ENCODE measurements around the gene KRTAP1-4. TPM values are rescaled to one million over a fixed set of nuclear protein-coding genes. Genes with fewer than 3 reads are reported as not detected.
"Not testable (repeated sequence)": the region's sequence is repeated elsewhere in the genome, so short reads cannot be mapped to it uniquely, and the experiment has no call there.

The KRTAP1-4 gene
- total RNA-seq, 4 donors from 2014 or later: not detected

DNA sequence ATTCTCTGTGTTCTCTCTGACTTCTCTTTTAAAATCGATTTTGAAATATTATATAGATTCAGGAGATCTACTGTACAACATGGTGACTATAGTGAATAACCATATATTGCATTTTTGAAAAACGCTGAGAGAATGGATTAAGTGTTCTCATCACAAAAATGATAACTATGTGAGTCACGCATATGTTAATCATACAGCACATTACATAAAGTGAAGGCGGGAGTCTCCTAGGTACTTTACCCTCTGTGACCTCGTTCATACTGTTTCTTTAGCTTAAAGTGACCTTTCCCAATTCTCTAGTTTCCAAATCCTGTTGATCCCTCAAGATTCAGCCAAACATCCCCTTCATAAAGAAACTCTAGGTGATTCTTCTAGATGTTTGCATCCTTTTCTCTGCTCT is 27.2 kb downstream of the KRTAP1-4 start:
- Histone ChIP-seq H3K4me3 (no peak overlapping the region), H3K27ac (no peak overlapping the region), H3K9me3 (no peaks in the 10 kb centered on the region), H3K36me3 (no peaks in the 10 kb centered on the region), H3K27me3 (no peaks in the 10 kb centered on the region), H3K4me1 (no peaks in the 10 kb centered on the region)
- intact Hi-C loops (cut with DNase I; ENCODE audit: low total_unique reads): no loop called here
- no peak for DNase-seq
- no peak for TF ChIP-seq POLR2A (IDR thresholded peaks at IDR 0.05)
- TF ChIP-seq, protein P1, sequence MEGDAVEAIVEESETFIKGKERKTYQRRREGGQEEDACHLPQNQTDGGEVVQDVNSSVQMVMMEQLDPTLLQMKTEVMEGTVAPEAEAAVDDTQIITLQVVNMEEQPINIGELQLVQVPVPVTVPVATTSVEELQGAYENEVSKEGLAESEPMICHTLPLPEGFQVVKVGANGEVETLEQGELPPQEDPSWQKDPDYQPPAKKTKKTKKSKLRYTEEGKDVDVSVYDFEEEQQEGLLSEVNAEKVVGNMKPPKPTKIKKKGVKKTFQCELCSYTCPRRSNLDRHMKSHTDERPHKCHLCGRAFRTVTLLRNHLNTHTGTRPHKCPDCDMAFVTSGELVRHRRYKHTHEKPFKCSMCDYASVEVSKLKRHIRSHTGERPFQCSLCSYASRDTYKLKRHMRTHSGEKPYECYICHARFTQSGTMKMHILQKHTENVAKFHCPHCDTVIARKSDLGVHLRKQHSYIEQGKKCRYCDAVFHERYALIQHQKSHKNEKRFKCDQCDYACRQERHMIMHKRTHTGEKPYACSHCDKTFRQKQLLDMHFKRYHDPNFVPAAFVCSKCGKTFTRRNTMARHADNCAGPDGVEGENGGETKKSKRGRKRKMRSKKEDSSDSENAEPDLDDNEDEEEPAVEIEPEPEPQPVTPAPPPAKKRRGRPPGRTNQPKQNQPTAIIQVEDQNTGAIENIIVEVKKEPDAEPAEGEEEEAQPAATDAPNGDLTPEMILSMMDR (IDR thresholded peaks at IDR 0.05): no peak

- TF ChIP-seq POLR2A (IDR thresholded peaks at IDR 0.05): no peak
- TF ChIP-seq, protein P1 (IDR thresholded peaks at IDR 0.05): no peak
- intact Hi-C loops (cut with DNase I; ENCODE audit: low total_unique reads): no loop called here
Observed at GRCh38 chr17:41001795-41002194, 28.2 kb downstream of the KRTAP1-4 start.

GRCh38 chr17:40999563-40999962 is 30.4 kb downstream of the KRTAP1-4 start, which contains the start of gene KRTAP3-2:
Gene KRTAP3-2 (minus strand): TSS chr17:40999906. CDS start chr17:40999853, 53 bp downstream.
- H3K4me1 ChIP-seq; H3K36me3 ChIP-seq; H3K27ac ChIP-seq; intact Hi-C loops (cut with DNase I; ENCODE audit: low total_unique reads); H3K27me3 ChIP-seq; H3K4me3 ChIP-seq; H3K9me3 ChIP-seq; DNase-seq: not testable (repeated sequence)

More at GRCh38 chr17:41001795-41002194, 28.2 kb downstream of the KRTAP1-4 start:
- H3K36me3 ChIP-seq: no peaks in the 10 kb centered on the region
- no peak overlapping the region for H3K4me3 ChIP-seq
- DNase-seq: no peak
- no peaks in the 10 kb centered on the region for H3K9me3 ChIP-seq
- no peaks in the 10 kb centered on the region for H3K4me1 ChIP-seq
- no peak overlapping the region for H3K27ac ChIP-seq
- H3K27me3 ChIP-seq: no peaks in the 10 kb centered on the region

- intact Hi-C loops (cut with DNase I; ENCODE audit: low total_unique reads): no loop called here
- Histone ChIP-seq H3K4me3 (no peak overlapping the region), H3K27me3 (no peaks in the 10 kb centered on the region), H3K4me1 (no peaks in the 10 kb centered on the region), H3K9me3 (no peaks in the 10 kb centered on the region), H3K27ac (no peak overlapping the region), H3K36me3 (no peaks in the 10 kb centered on the region)
- no peak for DNase-seq
- TF ChIP-seq POLR2A (IDR thresholded peaks at IDR 0.05): no peak
- TF ChIP-seq, protein P1 (IDR thresholded peaks at IDR 0.05): no peak
Observed at GRCh38 chr17:40997361-40997760, 32.6 kb downstream of the KRTAP1-4 start.

DNA sequence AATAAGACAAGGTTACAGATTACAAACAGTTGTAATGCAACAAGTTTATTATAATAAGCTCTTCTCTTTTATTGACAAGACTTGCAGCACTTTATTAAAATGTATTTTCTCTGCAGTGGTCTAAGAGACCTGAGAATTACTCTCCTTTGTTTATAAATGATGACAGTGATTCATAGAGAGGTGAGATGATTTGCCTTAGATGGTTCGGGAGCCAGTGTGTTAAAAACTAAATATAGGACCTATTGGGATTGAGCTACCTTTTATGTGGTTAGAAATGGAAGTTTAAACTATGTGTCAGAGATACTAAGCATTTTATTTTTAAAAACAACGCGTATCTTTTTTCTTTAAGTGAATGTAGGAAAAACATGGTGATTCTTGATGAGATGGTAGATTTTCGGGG is 33.2 kb downstream of the KRTAP1-4 start:
- no peak overlapping the region for H3K27ac ChIP-seq
- intact Hi-C loops (cut with DNase I; ENCODE audit: low total_unique reads): no loop called here
- H3K4me3 ChIP-seq: no peak overlapping the region
- no peaks in the 10 kb centered on the region for H3K9me3 ChIP-seq
- no peaks in the 10 kb centered on the region for H3K27me3 ChIP-seq
- no peaks in the 10 kb centered on the region for H3K36me3 ChIP-seq
- H3K4me1 ChIP-seq: no peaks in the 10 kb centered on the region
- TF ChIP-seq, protein P1 (IDR thresholded peaks at IDR 0.05): no peak
- no peak for TF ChIP-seq POLR2A (IDR thresholded peaks at IDR 0.05)
- no peak for DNase-seq

DNA sequence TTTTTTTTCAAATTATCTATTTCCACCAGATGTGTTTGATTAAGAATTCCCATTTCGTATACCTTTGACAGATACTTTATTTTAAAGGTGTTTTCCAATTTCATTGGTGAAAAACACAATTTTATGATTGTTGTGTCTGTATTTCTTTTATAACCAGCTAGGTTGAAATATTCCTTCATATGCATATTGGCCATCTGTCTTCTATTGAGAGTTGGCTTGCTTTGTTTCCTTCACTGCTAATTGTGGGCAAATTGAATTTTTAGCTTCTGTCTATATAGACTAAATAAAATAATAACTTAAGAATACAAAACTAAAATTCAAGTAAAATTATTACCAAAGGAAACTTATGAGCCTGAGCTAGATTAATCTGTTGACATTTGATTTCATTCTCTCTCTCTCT is 34.9 kb downstream of the KRTAP1-4 start:
- H3K9me3 ChIP-seq: no peaks in the 10 kb centered on the region
- no peak for TF ChIP-seq POLR2A (IDR thresholded peaks at IDR 0.05)
- TF ChIP-seq, protein P1 (IDR thresholded peaks at IDR 0.05): no peak
- no peaks in the 10 kb centered on the region for H3K36me3 ChIP-seq
- intact Hi-C loops (cut with DNase I; ENCODE audit: low total_unique reads): no loop called here
- no peak overlapping the region for H3K27ac ChIP-seq
- DNase-seq: no peak
- H3K27me3 ChIP-seq: no peaks in the 10 kb centered on the region
- H3K4me1 ChIP-seq: no peaks in the 10 kb centered on the region
- no peak overlapping the region for H3K4me3 ChIP-seq

Data from uterus (tissue), 4 donors.